Measurements from ENCODE around the gene CFAP61. TPM values are rescaled to one million over a fixed set of nuclear protein-coding genes. Genes with fewer than 3 reads are reported as not detected.

CFAP61 gene
- total RNA-seq, 1 experiment from 2014 or later: not detected

DNA sequence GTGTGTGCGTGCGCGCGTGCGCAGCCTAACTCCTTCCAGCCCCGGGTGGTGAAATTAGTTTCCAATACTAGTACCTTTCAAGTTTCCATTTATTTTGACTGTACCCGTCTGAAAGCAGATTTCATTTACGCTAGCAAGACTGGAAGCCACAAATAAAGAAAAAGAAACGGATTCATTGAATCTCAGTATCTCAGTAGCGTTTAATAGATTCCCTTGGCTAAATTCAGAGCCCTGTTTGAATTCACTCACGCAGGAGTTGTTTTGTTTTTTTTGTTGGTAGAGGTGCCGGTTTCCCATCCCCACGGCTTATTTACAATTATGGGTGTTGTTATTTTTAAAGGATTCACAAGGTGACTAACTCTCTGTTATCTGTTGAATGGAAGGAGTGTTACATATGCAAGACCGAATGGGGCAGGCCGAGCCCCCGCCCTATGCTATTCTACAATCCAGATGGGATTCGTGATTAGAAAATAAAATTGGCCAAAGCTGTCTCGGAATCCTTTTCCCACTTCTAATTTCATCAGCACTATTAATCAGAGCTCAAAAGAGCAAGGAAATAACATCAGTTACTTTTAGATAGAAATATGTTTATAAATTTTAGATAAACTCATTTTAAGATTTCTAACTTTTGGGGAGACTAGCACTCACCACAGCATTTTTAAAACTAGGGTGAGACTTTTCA lies 313.3 kb downstream of the CFAP61 start:
- no TSS peak for BruUV-seq (replicated peaks)
- H4K20me1 ChIP-seq (ENCODE audit: low read length): no peaks in the 10 kb centered on the region
- H3K4me3 ChIP-seq (ENCODE audit: low read length): no peak overlapping the region
- peaks cover 82% of the 10 kb centered on the region for H3K27me3 ChIP-seq (ENCODE audit: low read length)
- ATAC-seq (no peak), DNase-seq (no peak)
- no peaks in the 10 kb centered on the region for H3K79me2 ChIP-seq (ENCODE audit: low read length)
- no peaks in the 10 kb centered on the region for H3F3A ChIP-seq (ENCODE audit: low read length, unreplicated experiment)
- H3K36me3 ChIP-seq (ENCODE audit: low read depth, low read length): no peaks in the 10 kb centered on the region
- no peaks in the 10 kb centered on the region for H3K9me2 ChIP-seq (replicated peaks; ENCODE audit: low read length)
- ChIA-PET CTCF (no interaction called here), POLR2A (ENCODE audit: unreplicated experiment) (no interaction called here)
- H3K27ac ChIP-seq (ENCODE audit: low read length): no peak overlapping the region
- TF ChIP-seq EZH2 (IDR thresholded peaks at IDR 0.05; ENCODE audit: low read length, unreplicated experiment) (no peak), EZH2phosphoT487 (IDR thresholded peaks at IDR 0.05; ENCODE audit: borderline replicate concordance, low read length) (no peak)
- TF ChIP-seq, protein P1, sequence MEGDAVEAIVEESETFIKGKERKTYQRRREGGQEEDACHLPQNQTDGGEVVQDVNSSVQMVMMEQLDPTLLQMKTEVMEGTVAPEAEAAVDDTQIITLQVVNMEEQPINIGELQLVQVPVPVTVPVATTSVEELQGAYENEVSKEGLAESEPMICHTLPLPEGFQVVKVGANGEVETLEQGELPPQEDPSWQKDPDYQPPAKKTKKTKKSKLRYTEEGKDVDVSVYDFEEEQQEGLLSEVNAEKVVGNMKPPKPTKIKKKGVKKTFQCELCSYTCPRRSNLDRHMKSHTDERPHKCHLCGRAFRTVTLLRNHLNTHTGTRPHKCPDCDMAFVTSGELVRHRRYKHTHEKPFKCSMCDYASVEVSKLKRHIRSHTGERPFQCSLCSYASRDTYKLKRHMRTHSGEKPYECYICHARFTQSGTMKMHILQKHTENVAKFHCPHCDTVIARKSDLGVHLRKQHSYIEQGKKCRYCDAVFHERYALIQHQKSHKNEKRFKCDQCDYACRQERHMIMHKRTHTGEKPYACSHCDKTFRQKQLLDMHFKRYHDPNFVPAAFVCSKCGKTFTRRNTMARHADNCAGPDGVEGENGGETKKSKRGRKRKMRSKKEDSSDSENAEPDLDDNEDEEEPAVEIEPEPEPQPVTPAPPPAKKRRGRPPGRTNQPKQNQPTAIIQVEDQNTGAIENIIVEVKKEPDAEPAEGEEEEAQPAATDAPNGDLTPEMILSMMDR (conservative IDR thresholded peaks at IDR 0.05; ENCODE audit: low read depth, low read length): no peak
- no peaks in the 10 kb centered on the region for H3K9me3 ChIP-seq (ENCODE audit: low read length)
- intact Hi-C loops (cut with micrococcal nuclease): no loop called here
- peaks cover 4% of the 10 kb centered on the region; the same call in 1 of the 2 replicates for H3K4me1 ChIP-seq (ENCODE audit: insufficient read depth, low read length)
- no peak overlapping the region for H2AFZ ChIP-seq (ENCODE audit: low read length)
- no peak overlapping the region for H3K4me2 ChIP-seq (ENCODE audit: low read length)
- H3K9ac ChIP-seq (ENCODE audit: low read length): no peak overlapping the region

DNA sequence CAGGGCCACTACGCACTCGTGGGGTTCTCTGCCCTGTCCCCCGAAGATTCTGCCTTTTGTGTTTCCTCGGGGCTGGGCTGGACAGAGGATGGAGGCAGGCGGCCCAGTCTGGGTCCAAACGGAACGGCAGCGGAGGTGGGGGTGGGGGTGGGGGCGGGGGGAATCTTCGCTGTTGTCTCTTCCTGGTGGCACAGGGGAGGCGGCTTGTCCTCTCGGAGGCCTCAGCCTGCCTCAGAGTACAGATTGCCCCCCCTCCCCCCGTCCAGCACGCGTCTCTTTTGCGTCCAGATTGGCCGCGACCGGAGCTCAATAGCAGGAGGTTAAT lies 314.2 kb downstream of the CFAP61 start:
- BruUV-seq (replicated peaks): no TSS peak
- Histone ChIP-seq H3K4me2 (ENCODE audit: low read length) (no peak overlapping the region), H3K4me3 (ENCODE audit: low read length) (no peak overlapping the region), H4K20me1 (ENCODE audit: low read length) (no peaks in the 10 kb centered on the region), H3K27me3 (ENCODE audit: low read length) (peaks cover 85% of the 10 kb centered on the region), H2AFZ (ENCODE audit: low read length) (no peak overlapping the region), H3K79me2 (ENCODE audit: low read length) (no peaks in the 10 kb centered on the region), H3K4me1 (ENCODE audit: insufficient read depth, low read length) (no peaks in the 10 kb centered on the region; the same call in 1 of the 2 replicates), H3K9me3 (ENCODE audit: low read length) (no peaks in the 10 kb centered on the region), H3K9ac (ENCODE audit: low read length) (no peak overlapping the region), H3F3A (ENCODE audit: low read length, unreplicated experiment) (no peaks in the 10 kb centered on the region), H3K9me2 (replicated peaks; ENCODE audit: low read length) (no peaks in the 10 kb centered on the region), H3K36me3 (ENCODE audit: low read depth, low read length) (no peaks in the 10 kb centered on the region), H3K27ac (ENCODE audit: low read length) (no peak overlapping the region)
- no peak for ATAC-seq
- DNase-seq: no peak
- POLR2A ChIA-PET (ENCODE audit: unreplicated experiment): no interaction called here
- intact Hi-C loops (cut with micrococcal nuclease): no loop called here
- TF ChIP-seq EZH2 (IDR thresholded peaks at IDR 0.05; ENCODE audit: low read length, unreplicated experiment) (no peak), EZH2phosphoT487 (IDR thresholded peaks at IDR 0.05; ENCODE audit: borderline replicate concordance, low read length) (no peak)
- TF ChIP-seq, protein P1 (conservative IDR thresholded peaks at IDR 0.05; ENCODE audit: low read depth, low read length): no peak
- CTCF ChIA-PET: no interaction called here

DNA sequence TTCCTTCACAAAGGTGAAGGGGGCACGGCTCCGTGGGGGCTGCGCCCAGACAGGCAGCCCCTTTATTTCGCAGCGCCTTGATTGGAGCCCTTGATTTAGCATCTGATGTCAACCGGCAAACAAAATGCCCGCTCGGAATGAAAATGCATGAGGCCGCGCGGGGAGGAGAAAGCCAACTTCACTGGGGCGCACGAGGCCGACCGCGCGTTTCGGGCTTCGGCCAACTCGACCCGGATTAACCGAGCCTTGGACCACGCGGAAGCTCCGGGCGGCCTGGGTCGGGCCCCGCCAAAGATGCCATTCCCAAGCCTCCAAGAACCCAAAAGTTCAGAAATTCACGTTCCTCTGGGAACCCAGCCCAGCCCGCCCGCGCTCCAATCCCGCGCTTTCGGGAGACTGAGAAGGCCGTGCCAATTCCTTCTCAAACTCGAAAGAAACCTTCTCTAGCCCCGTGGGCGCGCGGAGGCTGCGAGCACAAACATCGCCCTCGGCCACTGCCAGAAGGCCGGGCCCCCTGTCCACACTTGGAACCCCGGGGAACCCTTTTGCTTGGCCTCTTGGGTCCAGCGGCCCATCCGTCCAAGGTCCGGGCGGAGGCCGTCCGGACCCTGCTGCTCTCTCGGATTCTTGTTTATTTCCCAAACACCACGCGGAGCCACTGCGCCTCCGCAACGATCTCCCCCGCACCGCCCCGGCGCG lies 314.7 kb downstream of the CFAP61 start:
- H3K27me3 ChIP-seq (ENCODE audit: low read length): peaks cover 85% of the 10 kb centered on the region
- ChIA-PET CTCF (no interaction called here), POLR2A (ENCODE audit: unreplicated experiment) (no interaction called here)
- H3K36me3 ChIP-seq (ENCODE audit: low read depth, low read length): no peaks in the 10 kb centered on the region
- intact Hi-C loops (cut with micrococcal nuclease): no loop called here
- H3K4me3 ChIP-seq (ENCODE audit: low read length): no peak overlapping the region
- no peaks in the 10 kb centered on the region for H3F3A ChIP-seq (ENCODE audit: low read length, unreplicated experiment)
- ATAC-seq: no peak
- no peak overlapping the region for H3K27ac ChIP-seq (ENCODE audit: low read length)
- no peak overlapping the region for H2AFZ ChIP-seq (ENCODE audit: low read length)
- no peaks in the 10 kb centered on the region; the same call in 1 of the 2 replicates for H3K4me1 ChIP-seq (ENCODE audit: insufficient read depth, low read length)
- DNase-seq: no peak
- BruUV-seq (replicated peaks): no TSS peak
- TF ChIP-seq, protein P1 (conservative IDR thresholded peaks at IDR 0.05; ENCODE audit: low read depth, low read length): no peak
- TF ChIP-seq EZH2 (IDR thresholded peaks at IDR 0.05; ENCODE audit: low read length, unreplicated experiment): no peak
- TF ChIP-seq EZH2phosphoT487 (IDR thresholded peaks at IDR 0.05; ENCODE audit: borderline replicate concordance, low read length): no peak
- no peaks in the 10 kb centered on the region for H3K9me2 ChIP-seq (replicated peaks; ENCODE audit: low read length)
- no peaks in the 10 kb centered on the region for H3K79me2 ChIP-seq (ENCODE audit: low read length)
- H3K9me3 ChIP-seq (ENCODE audit: low read length): no peaks in the 10 kb centered on the region
- no peak overlapping the region for H3K4me2 ChIP-seq (ENCODE audit: low read length)
- no peak overlapping the region for H3K9ac ChIP-seq (ENCODE audit: low read length)
- H4K20me1 ChIP-seq (ENCODE audit: low read length): no peaks in the 10 kb centered on the region
